ENCODE data around the gene MYD88.

- TF ChIP-seq TAF1 (IDR thresholded peaks at IDR 0.05; ENCODE audit: borderline replicate concordance, insufficient read depth, low read length) (no peak), POLR2AphosphoS5 (IDR thresholded peaks at IDR 0.05; ENCODE audit: low read depth, low read length) (no peak)
Observed at GRCh38 chr3:38170722-38171121, 32.3 kb downstream of the MYD88 start.

Data from PFSK-1 (cell line).